A673 (cell line): Measurements from ENCODE around the gene ZNF76. TPM values are rescaled to one million over a fixed set of nuclear protein-coding genes. Genes with fewer than 3 reads are reported as not detected.
"Not testable (repeated sequence)": the region's sequence is repeated elsewhere in the genome, so short reads cannot be mapped to it uniquely, and the experiment has no call there.

Experiments
- BruUV-seq: library from RNA; stranded (reverse); fragments of 400-500 nt; replicated peaks from 2 replicates; lab custom pipeline; 2021; lab: Mats Ljungman, UMichigan
- CTCF ChIA-PET: fragments of 300-600 bp; sonication (Branson Sonifier 250); formaldehyde crosslinking; loops from one replicate; lab custom pipeline; 2022; ENCODE audit warnings: antibody characterized with exemption; lab: Charles Lee
- POLR2A ChIA-PET: fragments of 300-600 bp; sonication (Branson Sonifier 250); formaldehyde crosslinking; loops from one replicate; lab custom pipeline; 2022; ENCODE audit warnings: antibody characterized with exemption; ENCODE audit not compliant: low non-redundant PET; lab: Charles Lee
- DNase-seq: peaks from one replicate; pipeline ENCODE4 v3.0.0-alpha.2; 2015; ENCODE audit warnings: low spot score
- H3K27ac ChIP-seq: fragments of 200-600 bp; sonication (generic); 2 replicates; pipeline ENCODE4 v1.5.1; 2016; ENCODE audit warnings: mixed run types, low read depth, mild to moderate bottlenecking, mixed read lengths, antibody characterized with exemption, low read length; ENCODE audit not compliant: poor library complexity, severe bottlenecking
- H3K27me3 ChIP-seq: fragments of 200-600 bp; sonication (generic); replicated peaks from 2 replicates; pipeline ENCODE4 v1.6.1; 2017; ENCODE audit warnings: mixed run types, low read depth, mild to moderate bottlenecking, mixed read lengths, antibody characterized with exemption, low read length; ENCODE audit not compliant: insufficient read depth, poor library complexity
- H3K36me3 ChIP-seq: fragments of 200-600 bp; sonication (generic); 2 replicates; pipeline ENCODE4 v1.6.1; 2016; ENCODE audit warnings: mixed run types, mild to moderate bottlenecking, mixed read lengths, antibody characterized with exemption, low read length; ENCODE audit not compliant: insufficient read depth, poor library complexity, severe bottlenecking
- H3K4me1 ChIP-seq: fragments of 200-600 bp; sonication (generic); 2 replicates; pipeline ENCODE4 v1.6.1; 2017; ENCODE audit warnings: mixed run types, mild to moderate bottlenecking, mixed read lengths, antibody characterized with exemption, low read length; ENCODE audit not compliant: insufficient read depth, poor library complexity, severe bottlenecking
- H3K4me3 ChIP-seq: fragments of 200-600 bp; sonication (generic); 2 replicates; pipeline ENCODE4 v1.5.1; 2016; ENCODE audit warnings: low read depth, mixed run types, mild to moderate bottlenecking, mixed read lengths, low read length; ENCODE audit not compliant: poor library complexity, severe bottlenecking
- H3K9me3 ChIP-seq: fragments of 200-600 bp; sonication (generic); 2 replicates; pipeline ENCODE4 v1.6.1; 2016; ENCODE audit warnings: mixed run types, low read depth, mild to moderate bottlenecking, mixed read lengths, antibody characterized with exemption, low read length; ENCODE audit not compliant: poor library complexity, severe bottlenecking
- EZH2 ChIP-seq: fragments of 200-600 bp; sonication (generic); IDR thresholded peaks from 2 replicates; pipeline ENCODE4 v1.6.1; 2017; ENCODE audit warnings: borderline replicate concordance, low read depth, mild to moderate bottlenecking, mixed read lengths, antibody characterized with exemption, low read length; ENCODE audit not compliant: poor library complexity, severe bottlenecking
- intact Hi-C: fragments of 100-400 bp; cut with micrococcal nuclease; formaldehyde crosslinking; loops from one replicate; pipeline ENCODE4 v1.10.0; 2022; ENCODE audit not compliant: unreplicated experiment
- total RNA-seq: library from RNA; stranded (reverse); gene quantifications from 2 replicates; pipeline ENCODE4 v1.2.3, GENCODE V29; 2021
- TF ChIP-seq, protein P1 (sequence below): fragments of 300-800, 200-600 bp; sonication (generic); conservative IDR thresholded peaks from 2 replicates; pipeline ENCODE4 v1.5.1; 2017; ENCODE audit warnings: low read depth, mild to moderate bottlenecking, antibody characterized with exemption, low read length, moderate library complexity, mixed read lengths

The ZNF76 gene
- total RNA-seq, 1 experiment from 2014 or later: 28.7 TPM

DNA sequence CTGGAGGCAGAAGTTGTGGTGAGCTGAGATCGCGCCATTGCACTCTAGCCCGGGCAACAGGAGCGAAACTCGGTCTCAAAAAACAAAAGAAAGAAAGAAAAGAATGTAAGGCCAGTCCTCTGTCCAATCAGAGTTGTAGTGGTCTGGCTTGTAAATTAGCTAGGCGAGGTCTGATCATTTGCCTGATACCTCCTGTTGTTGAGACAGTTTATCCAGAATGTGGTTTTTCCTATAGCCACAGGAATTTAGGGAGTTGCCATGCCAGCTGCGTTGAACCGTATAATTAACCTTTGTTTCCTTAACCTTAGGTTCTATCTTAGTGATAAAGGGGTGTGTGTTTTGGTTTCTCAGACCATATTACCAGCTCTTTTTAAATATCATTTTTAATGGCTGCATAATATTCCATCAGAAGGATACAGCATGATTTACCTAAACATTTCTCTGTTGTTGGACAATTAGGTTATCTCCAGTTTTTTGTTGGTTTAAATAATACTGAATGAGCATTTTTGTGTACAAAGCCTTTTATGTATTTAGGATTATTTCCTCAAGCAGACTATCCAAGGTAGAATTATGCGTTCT lies 71.1 kb downstream of the ZNF76 start:
- no peak overlapping the region for H3K27ac ChIP-seq
- no TSS peak for BruUV-seq
- intact Hi-C loops: no loop called here
- H3K27me3 ChIP-seq: no peaks in the 10 kb centered on the region
- no peaks in the 10 kb centered on the region for H3K4me1 ChIP-seq
- no peak overlapping the region for H3K4me3 ChIP-seq
- H3K36me3 ChIP-seq: no peaks in the 10 kb centered on the region
- CTCF ChIA-PET: no interaction called here
- POLR2A ChIA-PET: no interaction called here
- DNase-seq: no peak
- no peak for TF ChIP-seq EZH2
- TF ChIP-seq, protein P1, sequence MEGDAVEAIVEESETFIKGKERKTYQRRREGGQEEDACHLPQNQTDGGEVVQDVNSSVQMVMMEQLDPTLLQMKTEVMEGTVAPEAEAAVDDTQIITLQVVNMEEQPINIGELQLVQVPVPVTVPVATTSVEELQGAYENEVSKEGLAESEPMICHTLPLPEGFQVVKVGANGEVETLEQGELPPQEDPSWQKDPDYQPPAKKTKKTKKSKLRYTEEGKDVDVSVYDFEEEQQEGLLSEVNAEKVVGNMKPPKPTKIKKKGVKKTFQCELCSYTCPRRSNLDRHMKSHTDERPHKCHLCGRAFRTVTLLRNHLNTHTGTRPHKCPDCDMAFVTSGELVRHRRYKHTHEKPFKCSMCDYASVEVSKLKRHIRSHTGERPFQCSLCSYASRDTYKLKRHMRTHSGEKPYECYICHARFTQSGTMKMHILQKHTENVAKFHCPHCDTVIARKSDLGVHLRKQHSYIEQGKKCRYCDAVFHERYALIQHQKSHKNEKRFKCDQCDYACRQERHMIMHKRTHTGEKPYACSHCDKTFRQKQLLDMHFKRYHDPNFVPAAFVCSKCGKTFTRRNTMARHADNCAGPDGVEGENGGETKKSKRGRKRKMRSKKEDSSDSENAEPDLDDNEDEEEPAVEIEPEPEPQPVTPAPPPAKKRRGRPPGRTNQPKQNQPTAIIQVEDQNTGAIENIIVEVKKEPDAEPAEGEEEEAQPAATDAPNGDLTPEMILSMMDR: no peak
- H3K9me3 ChIP-seq: peaks cover 4% of the 10 kb centered on the region

DNA sequence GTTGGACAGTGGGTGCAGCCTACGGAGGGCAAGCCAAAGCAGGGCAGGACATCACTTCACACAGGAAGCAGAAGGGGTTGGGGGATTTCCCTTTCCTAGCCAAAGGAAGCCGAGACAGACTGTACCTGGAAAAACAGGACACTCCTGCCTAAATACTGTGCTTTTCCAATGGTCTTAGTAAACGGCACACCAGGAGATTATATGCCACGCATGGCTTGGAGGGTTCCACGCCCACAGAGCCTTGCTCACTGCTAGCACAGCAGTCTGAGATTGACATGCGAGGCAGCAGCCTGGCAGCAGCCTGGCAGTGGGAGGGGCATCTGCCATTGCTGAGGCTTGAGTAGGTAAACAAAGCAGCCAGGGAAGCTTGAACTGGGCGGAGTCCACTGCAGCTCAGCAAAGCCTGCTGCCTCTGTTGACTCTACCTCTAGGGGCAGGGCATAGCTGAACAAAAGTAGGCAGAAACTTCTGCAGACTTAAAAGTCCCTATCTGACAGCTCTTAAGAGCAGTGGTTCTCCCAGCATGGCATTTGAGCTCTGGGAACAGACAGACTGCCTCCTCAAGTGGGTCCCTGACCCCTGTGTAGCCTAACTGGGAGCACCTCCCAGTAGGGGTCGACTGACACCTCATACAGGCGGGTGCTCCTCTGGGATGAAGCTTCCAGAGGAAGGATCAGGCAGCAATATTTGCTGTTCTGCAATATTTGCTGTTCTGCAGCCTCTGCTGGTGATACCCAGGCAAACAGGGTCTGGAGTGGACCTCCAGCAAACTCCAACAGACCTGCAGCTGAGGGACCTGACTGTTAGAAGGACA lies 72.7 kb downstream of the ZNF76 start:
- H3K4me1 ChIP-seq, H3K9me3 ChIP-seq, H3K36me3 ChIP-seq, CTCF ChIA-PET, intact Hi-C loops, BruUV-seq, H3K27me3 ChIP-seq, H3K4me3 ChIP-seq, POLR2A ChIA-PET, H3K27ac ChIP-seq: not testable (repeated sequence)
- DNase-seq: peak; percentile 65
- TF ChIP-seq, protein P1: 0 out of 2 replicates have a peak, but pooled peaks have one; percentile 19

DNA sequence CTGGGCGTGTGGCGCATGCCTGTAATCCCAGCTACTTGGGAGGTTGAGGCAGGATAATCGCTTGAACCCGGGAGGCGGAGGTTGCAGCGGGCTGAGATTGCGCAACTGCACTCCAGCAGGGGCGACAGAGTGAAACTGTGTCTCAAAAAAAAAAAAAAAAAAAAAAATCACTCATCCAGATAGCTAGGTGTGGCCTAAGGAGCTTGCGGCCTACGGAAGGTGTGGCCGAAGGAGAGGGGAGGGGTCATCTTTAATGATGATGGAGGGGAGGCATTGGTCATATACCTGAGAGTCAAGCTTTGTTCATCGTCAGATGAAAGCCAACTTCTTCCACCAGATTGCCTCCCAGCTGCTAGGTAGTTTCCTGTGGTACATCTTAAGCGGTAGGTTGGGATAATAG lies 82.0 kb downstream of the ZNF76 start:
- H3K9me3 ChIP-seq: no peaks in the 10 kb centered on the region
- no peak for DNase-seq
- intact Hi-C loops: loop anchor here (5.0 kb wide), 1 partner anchor 126 kb away; the partner anchor contains the start of gene RPL10A
- TF ChIP-seq, protein P1: no peak
- no peak for TF ChIP-seq EZH2
- H3K4me3 ChIP-seq: no peak overlapping the region
- no peak overlapping the region for H3K27ac ChIP-seq
- no peaks in the 10 kb centered on the region for H3K36me3 ChIP-seq
- peaks cover 3% of the 10 kb centered on the region for H3K4me1 ChIP-seq
- ChIA-PET CTCF (interaction anchor here (0.8 to 2.7 kb wide), 4 partner anchors 23 to 125 kb away, joined by 3 to 42 read pairs (median 6); no protein-coding TSS in a partner anchor), POLR2A (interaction anchor here (0.8 kb wide), 1 partner anchor 391 kb away, joined by 7 read pairs; no protein-coding TSS in a partner anchor)
- no peaks in the 10 kb centered on the region for H3K27me3 ChIP-seq
- BruUV-seq: no TSS peak
